COLO668 (cell line): Measurements from ENCODE around the gene GLRB.
A peak's percentile ranks its signal among the peaks of the same experiment; 100 is the strongest.
"Not testable (repeated sequence)": the region's sequence is repeated elsewhere in the genome, so short reads cannot be mapped to it uniquely, and the experiment has no call there.

Experiments used
- DNase-seq: peaks from one replicate; lab custom pipeline; 2025; ENCODE audit not compliant: unreplicated experiment; lab: John Stamatoyannopoulos, UW

GLRB gene

DNA sequence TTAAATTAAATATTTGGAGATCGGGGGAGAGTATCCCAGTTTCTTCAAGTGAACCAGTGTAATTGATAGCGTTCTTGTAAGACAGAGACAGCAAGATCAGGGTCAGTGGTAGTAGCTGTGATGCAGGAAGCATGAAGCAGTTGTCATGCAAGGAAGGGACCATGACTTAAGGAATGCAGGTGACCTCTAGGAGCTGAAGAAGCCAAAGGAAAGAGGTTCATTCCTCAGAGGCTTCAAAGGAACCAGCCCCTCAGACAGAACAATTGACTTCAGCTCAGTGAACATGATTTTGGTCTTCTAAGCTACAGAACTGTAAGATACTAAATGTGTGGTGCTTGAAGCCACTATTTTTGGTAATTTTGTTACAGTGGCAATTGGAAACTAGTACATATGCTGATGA, 51.6 kb downstream of the GLRB start:
- no peak for DNase-seq

DNA sequence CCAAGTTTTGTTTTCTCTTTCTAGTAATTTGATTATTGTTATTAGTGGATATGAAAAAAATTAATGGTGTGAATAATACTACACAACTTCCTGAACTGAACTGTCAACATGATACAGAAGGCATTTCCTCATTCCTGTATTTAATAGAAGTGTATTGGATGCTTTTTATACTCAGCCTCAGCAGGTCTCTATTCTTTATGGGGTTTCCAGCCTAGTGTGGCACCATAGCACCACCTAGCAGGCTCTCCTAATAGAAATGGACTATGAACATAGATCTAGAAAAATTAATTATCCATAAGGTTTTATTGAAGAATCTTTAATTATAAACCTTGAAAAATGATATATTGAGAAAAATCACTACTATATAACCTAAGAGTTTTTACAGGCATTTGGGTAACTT, 52.4 kb downstream of the GLRB start:
- no peak for DNase-seq

DNA sequence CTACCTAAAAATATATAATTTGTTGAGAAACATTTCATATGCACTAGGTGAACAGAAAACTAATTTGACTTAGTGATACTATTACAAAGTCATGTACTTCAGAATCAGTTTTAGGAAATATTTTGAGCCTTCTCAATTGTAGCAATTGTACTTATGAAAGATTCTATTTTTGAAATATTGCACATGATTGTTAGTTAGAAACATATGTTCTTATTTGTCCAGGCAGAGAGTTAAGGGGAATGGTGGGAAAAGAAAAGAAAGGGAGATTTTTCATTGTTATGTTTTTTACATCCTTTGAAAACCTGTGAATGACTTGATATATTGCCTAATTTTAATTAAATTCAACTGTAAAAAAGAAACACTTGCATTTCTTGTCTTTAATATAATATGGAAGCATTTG, 66.0 kb downstream of the GLRB start:
- no peak for DNase-seq

DNA sequence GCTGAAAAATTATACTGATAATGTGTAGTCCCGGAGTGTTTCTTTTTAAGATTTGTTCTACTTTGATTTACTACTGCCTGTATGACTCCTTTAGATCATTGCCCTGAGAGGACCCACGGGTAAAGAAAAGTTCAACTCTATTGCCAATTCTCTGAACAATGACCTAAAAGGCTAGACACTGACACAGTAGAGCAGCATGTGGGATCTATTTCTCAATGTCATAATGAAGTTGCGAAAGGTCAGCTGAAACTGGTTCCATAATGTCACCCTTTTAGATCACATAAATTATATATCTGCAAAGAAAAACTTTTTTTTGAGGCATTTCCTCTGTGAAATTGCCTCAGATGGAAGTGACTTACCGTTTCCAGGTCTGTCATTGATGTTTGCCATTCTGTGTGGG, 67.4 kb downstream of the GLRB start:
- no peak for DNase-seq

DNA sequence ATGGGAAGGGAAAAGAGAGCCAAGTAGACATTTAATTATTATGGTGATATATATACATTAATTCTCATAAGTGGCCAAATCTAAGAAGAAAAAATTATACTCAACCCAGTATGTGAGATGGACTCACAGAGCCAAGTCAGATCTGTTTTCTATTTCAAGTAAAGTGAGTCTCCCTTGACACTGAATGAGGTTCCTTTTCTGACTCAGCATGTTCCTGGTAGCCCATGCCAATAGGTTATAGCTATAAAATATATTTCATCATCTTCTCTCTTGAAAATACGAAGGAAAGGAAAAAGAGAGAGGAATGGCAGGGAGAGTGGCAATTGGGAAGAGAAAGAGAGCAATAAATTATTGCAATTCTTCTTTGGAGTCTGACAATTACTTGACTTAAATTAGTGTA, 75.8 kb downstream of the GLRB start:
- DNase-seq, result no peak

DNA sequence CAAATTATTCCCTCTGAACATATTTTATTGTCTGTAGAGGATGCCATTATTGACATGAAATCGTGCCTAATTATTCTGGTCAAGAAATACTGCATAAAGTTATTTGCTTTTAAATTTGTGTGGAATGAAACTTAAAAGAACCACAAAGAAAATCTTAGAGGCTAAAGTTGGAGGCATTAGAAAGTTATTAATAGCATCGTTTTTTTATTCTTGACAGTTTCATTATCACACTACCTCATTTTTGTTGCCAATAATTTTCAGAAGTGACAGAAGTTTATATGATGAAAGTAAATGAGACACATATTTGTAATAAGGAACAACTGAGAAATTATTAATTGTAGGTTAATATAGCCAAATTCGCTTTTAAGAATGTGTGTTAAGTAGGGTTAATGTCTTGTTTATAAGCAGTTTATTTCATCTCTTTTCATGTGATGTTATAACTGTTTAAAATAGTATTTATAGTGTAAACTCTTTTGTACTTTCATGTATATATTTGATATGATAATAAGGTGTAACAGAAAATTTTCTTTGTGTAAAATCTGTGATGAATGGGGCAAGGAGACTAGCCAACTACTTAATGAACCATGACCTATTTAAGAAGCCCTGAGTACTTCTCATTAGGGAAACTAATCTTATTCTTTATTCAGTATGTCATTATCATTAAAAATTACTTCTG, 90.1 kb downstream of the GLRB start:
- no peak for DNase-seq

DNA sequence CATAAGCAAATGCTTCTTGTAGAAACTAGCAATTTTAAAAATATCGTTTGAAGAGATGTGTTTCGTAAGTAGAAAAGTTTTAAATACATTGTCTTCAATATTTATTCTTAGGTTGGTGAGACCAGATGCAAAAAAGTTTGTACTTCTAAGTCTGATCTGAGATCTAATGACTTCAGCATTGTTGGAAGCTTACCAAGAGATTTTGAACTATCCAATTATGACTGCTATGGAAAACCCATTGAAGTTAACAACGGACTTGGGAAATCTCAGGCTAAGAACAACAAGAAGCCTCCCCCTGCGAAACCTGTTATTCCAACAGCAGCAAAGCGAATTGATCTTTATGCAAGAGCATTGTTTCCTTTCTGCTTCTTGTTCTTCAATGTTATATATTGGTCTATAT, 94.4 kb downstream of the GLRB start:
- DNase-seq, result no peak

DNA sequence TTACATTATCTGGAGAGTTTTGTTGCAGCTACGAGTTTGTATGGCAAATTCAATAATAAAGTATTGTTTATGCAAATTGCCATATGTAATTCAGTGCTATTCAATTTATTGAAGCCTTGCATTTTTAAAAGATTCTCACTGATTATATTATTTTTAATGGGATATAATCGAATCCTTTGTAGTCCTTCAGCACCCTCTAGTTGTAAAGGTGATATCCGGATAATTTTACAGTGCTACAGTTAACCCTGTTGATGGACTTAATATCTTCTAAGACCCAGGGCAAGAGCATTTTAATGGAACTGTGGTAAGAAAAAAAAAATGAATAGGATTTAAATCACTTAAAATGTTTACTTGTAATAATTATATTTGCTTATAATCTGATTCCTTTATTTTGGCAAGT, 96.1 kb downstream of the GLRB start:
- DNase-seq, result no peak

DNA sequence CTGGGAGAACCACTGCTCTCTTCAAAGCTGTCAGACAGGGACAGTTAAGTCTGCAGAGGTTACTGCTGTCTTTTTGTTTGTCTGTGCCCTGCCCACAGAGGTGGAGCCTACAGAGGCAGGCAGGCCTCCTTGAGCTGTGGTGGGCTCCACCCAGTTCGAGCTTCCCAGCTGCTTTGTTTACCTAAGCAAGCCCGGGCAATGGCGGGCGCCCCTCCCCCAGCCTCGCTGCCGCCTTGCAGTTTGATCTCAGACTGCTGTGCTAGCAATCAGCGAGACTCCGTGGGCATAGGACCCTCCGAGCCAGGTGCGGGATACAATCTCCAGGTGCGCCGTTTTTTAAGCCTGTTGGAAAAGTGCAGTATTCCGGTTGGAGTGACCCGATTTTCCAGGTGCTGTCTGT, 104.3 kb downstream of the GLRB start:
- not testable (repeated sequence) for DNase-seq

DNA sequence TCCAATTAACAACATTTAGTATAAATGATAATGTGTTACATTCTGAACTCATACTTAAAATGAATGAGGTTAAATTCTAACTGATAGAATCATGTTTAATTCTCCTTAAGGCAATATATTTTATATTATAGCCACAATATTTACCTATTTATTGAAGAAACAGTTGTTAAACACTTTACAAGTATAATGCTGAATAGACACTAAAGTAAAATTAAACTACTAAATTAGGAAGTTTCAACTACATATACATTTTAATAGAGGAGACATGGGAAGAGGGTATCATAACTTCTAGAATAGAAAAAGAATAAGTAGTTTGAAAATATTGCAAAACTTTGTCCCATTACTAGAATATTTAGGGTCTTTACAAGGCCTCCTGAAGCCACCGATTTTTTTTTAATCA, 108.3 kb downstream of the GLRB start:
- DNase-seq, result no peak

DNA sequence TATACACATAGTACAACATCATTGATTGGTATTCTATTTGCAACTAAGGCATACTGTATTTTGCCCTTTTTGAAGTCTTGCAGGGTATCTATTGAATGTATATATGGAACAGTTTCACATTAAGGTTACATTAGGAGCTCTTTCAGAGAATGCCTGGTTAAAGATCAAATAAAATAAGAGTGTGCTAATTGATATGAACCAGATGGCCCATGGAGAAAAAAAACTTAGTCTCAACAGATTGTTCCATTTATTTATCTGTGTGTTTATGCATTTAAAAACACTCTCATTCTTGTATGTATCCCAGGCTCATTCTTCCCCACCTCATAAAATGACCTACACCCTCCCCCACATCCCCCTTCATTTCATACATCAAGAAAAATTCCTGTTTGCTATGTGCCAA, 109.4 kb downstream of the GLRB start:
- DNase-seq, result no peak

DNA sequence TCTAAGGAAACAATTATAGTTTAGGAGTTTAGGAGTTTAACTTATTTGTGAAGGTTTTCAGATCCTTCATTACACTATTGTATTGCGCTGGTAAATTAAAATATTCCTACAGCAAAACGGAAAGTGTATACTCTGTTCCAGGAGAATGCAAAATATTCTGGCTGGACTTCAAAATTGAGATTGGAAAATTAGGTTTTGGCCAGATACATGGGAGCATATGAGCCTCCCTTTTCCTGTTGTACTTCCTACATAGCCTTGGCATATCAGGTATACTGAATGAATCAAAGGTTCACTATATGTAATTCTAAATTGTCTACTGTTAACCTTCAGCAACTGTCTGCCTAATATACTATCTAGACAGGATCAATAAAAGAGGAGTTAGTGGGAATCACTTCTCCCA, 119.4 kb downstream of the GLRB start:
- DNase-seq, result no peak

DNA sequence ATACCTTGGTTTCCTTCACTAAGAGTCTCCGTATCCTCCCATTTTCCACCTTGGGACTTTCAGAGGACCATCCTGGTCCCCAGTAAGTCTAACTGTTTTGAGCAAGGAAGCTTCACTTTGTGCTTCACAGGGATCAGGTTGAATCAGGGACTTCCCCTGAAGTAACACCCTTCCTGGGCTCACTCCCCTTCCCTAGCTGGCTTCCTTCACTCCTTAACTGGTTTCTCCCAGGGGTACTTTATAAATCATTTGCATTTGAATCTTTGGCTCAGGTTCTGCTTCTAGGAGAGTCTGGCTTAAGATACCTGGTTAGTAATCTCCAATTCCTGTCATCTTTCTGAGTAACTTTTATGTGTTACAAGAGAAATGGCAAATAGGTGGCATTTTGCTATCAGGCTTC, 120.1 kb downstream of the GLRB start:
- DNase-seq, result no peak

DNA sequence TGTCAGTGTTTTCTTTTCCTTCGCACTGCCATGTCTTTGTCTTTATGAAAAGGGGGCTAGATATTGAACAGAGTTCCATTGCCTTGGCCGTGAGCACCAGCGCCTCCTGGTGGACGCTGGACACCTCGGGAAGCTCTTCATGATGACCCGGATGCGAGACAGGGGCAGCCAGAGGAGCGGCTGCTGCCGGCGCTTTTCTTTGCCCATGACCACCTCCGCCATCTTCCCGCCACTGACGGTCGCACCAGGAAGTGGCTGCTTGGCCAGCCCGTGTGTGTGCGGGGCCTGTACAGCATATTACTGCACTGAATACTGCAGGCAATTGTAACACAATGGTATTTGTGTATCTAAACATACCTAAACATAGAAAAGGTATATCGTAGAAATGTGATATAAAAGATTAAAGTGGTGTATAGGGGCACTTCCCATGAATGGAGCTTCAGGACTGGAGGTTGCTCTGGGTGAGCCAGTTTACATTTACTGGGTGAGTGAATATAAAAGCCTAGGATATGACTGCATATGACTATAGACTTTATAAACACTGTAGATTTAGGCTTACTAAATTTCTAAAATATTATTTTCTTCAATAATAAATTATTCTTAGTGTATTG, 128.8 kb downstream of the GLRB start:
- peak; percentile 34 for DNase-seq

DNA sequence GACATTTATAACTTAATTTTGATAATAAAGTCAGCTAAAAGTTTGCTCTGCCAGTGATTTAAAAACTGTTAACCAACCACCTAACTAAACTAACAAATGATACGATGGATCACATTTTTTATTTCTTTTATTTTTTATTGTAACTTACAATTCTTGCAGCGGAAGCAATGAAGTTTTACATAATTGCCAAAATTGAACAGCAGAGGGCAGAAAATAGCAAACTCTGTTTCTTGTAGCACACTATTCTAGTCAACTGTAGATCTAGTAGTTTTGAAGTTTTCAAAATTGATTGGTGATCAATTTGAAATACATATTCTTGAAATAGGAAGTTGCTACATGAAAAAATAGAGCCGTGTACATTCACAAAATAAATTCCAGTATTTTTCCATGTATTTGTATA, 141.8 kb downstream of the GLRB start:
- DNase-seq, result no peak

DNA sequence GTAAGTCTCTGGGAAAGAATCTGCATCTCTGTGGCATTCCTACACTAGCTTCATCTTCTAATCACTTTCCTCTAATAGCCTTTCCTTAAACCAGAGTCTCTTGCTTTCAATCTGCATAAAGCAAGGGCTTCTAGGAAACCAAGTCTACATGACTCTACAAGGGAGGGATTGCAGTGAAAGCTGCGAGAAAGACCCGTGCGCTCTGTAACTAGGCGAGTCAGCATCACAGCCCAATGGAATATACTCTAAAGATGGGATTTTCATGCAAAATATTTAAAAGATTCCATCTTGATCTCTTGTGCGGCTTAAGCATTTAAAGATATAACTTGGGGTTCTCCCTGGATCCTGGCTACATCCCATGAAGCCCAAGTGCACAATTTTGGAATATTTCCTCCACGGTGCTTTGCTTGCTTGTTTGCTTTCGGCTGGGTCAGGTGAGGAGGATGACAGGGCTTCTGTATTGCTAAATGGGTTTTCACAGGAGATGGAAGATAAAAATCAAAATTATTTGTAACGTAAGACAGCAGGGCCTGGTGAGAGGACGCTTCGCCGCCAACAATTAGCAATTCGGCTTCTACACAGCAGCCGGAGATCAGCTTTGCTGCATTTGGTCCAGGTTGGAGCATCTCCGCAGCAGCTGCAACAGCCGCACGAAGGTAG, 143.9 kb downstream of the GLRB start:
- no peak for DNase-seq

DNA sequence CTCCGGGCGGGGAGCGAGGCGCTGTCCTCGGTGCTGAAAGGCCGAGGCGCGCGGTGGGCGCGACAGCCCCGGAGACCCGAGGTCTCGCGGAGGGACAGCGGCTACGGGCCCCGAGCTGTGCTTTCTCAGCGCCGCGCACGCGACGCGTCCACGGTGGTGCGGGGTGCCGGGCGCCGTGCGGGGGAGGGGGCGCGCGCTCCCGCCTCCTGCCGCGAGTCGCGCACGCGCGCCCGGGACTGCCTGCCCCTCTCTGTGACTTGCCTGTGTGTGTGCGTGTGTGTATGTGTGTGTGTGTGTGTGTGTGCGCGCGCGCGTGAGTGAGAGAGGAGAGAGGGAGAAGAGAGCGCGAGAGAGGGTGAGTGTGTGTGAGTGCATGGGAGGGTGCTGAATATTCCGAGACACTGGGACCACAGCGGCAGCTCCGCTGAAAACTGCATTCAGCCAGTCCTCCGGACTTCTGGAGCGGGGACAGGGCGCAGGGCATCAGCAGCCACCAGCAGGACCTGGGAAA, 144.5 kb downstream of the GLRB start, which contains the start of gene GRIA2:
TSS of gene GRIA2 (plus strand) at position 358 of the 511 bp plus-strand sequence. CDS start 315 bp downstream, outside the sequence.
- DNase-seq, result peak; percentile 83

DNA sequence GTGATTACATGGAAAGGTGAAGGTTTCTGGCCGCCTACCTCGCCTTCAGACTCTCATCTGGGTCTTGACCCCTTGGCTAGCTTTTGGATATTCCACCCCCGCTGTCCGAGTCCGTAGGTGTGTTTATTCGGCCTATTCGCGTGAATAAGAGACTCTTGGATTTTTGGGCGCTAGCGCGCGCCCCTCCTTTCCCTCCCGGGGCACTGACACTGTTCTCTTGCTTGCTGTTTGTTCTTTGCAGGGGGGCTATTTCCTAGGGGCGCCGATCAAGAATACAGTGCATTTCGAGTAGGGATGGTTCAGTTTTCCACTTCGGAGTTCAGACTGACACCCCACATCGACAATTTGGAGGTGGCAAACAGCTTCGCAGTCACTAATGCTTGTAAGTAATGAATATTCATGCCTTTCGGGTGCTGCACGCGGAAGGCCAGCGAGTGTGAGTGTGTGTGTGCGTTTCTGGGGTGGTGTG, 145.5 kb downstream of the GLRB start:
- peak; percentile 43 for DNase-seq
